ENCODE results near the gene A2ML1.
"Not testable (repeated sequence)": the region's sequence is repeated elsewhere in the genome, so short reads cannot be mapped to it uniquely, and the experiment has no call there.

A2ML1 gene

GRCh38 chr12:8911606-8912268 lies 89.3 kb downstream of the A2ML1 start:
- DNase-seq = no peak

GRCh38 chr12:8912914-8913313 lies 90.5 kb downstream of the A2ML1 start:
- DNase-seq = peak; percentile 49

- DNase-seq = peak; percentile 5
Measured at GRCh38 chr12:8913702-8914032, 91.2 kb downstream of the A2ML1 start.

GRCh38 chr12:8914033-8914715 lies 91.8 kb downstream of the A2ML1 start, which contains the start of gene PHC1:
Gene PHC1, plus strand, starts transcription at chr12:8914509. Its CDS starts 3,169 bp downstream, at chr12:8917678.
- DNase-seq = peak; percentile 85

DNA sequence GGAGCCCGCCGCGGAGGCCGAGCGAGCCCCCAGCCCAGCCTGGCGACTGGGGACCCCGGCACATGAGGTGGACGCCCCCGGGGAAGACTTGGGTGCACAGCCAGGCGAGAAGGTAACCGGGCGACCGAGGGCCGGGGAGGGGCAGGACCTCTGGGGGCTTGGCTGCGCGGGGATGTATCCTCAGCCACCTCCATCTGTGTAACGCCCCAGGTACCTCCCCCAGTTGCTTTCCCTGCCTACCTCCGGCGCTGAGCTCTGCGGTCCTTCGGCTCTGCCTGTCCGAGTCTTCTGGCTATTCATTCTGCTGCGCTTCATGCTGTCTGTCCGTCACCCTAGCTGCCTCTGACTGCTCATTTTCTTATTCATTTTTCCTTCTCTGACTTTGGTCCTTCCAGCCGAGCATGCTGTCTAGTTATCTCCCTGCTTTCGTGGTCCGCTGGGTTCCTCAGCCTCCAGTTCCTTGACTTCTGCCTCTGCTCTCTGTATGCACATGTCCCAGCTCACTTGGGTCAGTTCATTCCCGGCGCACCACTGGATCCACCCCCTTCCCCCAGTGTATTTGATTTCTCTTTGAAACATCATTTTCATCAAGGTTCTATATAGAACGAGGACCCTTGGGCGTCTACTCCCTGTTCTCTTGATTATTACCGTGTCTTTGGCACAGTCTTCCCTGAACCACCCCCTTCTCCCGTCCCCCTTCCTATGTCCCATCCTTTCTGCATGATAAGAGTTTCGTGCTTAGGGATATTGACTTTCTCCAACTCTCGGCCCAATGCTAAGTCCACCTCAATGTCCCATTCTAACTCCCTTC lies 92.5 kb downstream of the A2ML1 start:
- peak; percentile 69 for DNase-seq

GRCh38 chr12:8916154-8916553 lies 93.7 kb downstream of the A2ML1 start:
- no peak for DNase-seq

DNA sequence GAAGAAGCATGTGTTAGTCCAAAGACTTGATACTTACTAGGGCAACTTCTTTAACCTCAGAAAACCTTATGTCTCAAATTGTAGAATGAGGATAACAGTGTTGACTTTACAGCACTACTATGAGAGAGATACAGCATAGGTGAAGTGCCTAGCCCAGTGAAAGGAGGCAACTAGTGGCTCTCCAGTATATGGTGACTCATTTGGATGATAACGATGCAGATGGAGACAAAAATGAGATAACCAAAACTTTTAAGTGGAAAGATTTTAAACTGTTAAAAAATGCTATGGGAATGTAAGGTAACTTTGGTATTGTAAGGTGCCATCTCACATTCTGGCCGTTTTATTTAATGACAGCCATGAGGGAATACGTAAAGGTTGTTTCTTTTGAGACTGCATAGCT lies 94.6 kb downstream of the A2ML1 start:
- no peak for DNase-seq

GRCh38 chr12:8917751-8918150 lies 95.3 kb downstream of the A2ML1 start:
- DNase-seq = no peak

GRCh38 chr12:8919643-8920042 lies 97.2 kb downstream of the A2ML1 start:
- not testable (repeated sequence) for DNase-seq

- no peak for DNase-seq
Measured at GRCh38 chr12:8922544-8922943, 100.1 kb downstream of the A2ML1 start.

Data from CD4-positive, alpha-beta T cell treated with Interleukin-17A for 1 hour (primary cell).